Activated naive CD4-positive, alpha-beta T cell treated with anti-CD3 and anti-CD28 coated beads, Interleukin-2, amount 50 U/mL, for 24 hours (primary cell): ENCODE data around the gene GGA2.
"Not testable (repeated sequence)": the region's sequence is repeated elsewhere in the genome, so short reads cannot be mapped to it uniquely, and the experiment has no call there.

ENCODE experiments used
- H3K27ac Mint-ChIP-seq: one replicate; pipeline ENCODE4 v1.8.0; 2021; ENCODE audit warnings: mild to moderate bottlenecking, mixed read lengths
- H3K27me3 Mint-ChIP-seq: one replicate; pipeline ENCODE4 v1.8.0; 2021; ENCODE audit warnings: mixed read lengths
- H3K36me3 Mint-ChIP-seq: one replicate; pipeline ENCODE4 v1.8.0; 2021; ENCODE audit warnings: mixed read lengths
- H3K4me1 Mint-ChIP-seq: one replicate; pipeline ENCODE4 v1.8.0; 2021; ENCODE audit warnings: mixed read lengths
- H3K4me3 Mint-ChIP-seq: one replicate; pipeline ENCODE4 v1.8.0; 2021; ENCODE audit warnings: mild to moderate bottlenecking, mixed read lengths
- H3K9me3 Mint-ChIP-seq: one replicate; pipeline ENCODE4 v1.8.0; 2021; ENCODE audit warnings: mixed read lengths

GGA2 gene

GRCh38 chr16:23512168-23512695 is 1.9 kb upstream of the GGA2 start:
- no peaks in the 10 kb centered on the region for H3K9me3 Mint-ChIP-seq
- no peaks in the 10 kb centered on the region for H3K27me3 Mint-ChIP-seq
- peak overlapping the region; percentile 42 for H3K27ac Mint-ChIP-seq
- peaks cover 4% of the 10 kb centered on the region for H3K36me3 Mint-ChIP-seq
- peaks cover 41% of the 10 kb centered on the region for H3K4me1 Mint-ChIP-seq
- H3K4me3 Mint-ChIP-seq, result no peak overlapping the region

- Mint-ChIP-seq H3K36me3 (peaks cover 4% of the 10 kb centered on the region), H3K9me3 (no peaks in the 10 kb centered on the region), H3K4me3 (peak overlapping the region; percentile 91), H3K27me3 (no peaks in the 10 kb centered on the region), H3K27ac (peak overlapping the region; percentile 42), H3K4me1 (peaks cover 45% of the 10 kb centered on the region)
These were observed 1.4 kb upstream of the GGA2 start for GRCh38 chr16:23511731-23512130.

- Mint-ChIP-seq H3K4me3 (peak overlapping the region; percentile 91), H3K4me1 (peaks cover 49% of the 10 kb centered on the region)
- not testable (repeated sequence) for H3K27ac Mint-ChIP-seq, H3K9me3 Mint-ChIP-seq, H3K27me3 Mint-ChIP-seq, H3K36me3 Mint-ChIP-seq
These were observed 599 bp upstream of the GGA2 start for GRCh38 chr16:23510915-23511270.

GRCh38 chr16:23509782-23510163 is 521 bp downstream of the GGA2 start:
- peaks cover 4% of the 10 kb centered on the region for H3K36me3 Mint-ChIP-seq
- H3K27ac Mint-ChIP-seq, result peak overlapping the region; percentile 86
- peak overlapping the region; percentile 89 for H3K4me3 Mint-ChIP-seq
- H3K27me3 Mint-ChIP-seq, result no peaks in the 10 kb centered on the region
- peaks cover 48% of the 10 kb centered on the region for H3K4me1 Mint-ChIP-seq
- no peaks in the 10 kb centered on the region for H3K9me3 Mint-ChIP-seq

DNA sequence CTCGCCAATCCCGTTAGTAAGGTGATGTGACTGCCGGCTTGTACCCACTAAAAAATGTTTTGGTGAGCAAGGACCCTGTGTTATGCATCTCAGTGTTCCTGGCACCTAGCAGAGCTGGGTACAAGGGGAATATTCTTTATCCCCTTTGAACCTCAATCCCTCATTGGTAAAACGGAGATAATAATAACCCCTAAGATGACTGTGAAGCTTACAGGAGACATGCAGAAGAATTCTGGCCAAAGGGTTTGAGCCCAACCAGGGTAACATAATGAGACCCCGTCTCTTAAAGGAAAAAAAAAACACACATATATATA is 896 bp downstream of the GGA2 start:
- Mint-ChIP-seq H3K4me1 (peaks cover 48% of the 10 kb centered on the region), H3K27ac (peak overlapping the region; percentile 86), H3K9me3 (no peaks in the 10 kb centered on the region), H3K36me3 (peaks cover 4% of the 10 kb centered on the region), H3K4me3 (peak overlapping the region; percentile 89), H3K27me3 (no peaks in the 10 kb centered on the region)

DNA sequence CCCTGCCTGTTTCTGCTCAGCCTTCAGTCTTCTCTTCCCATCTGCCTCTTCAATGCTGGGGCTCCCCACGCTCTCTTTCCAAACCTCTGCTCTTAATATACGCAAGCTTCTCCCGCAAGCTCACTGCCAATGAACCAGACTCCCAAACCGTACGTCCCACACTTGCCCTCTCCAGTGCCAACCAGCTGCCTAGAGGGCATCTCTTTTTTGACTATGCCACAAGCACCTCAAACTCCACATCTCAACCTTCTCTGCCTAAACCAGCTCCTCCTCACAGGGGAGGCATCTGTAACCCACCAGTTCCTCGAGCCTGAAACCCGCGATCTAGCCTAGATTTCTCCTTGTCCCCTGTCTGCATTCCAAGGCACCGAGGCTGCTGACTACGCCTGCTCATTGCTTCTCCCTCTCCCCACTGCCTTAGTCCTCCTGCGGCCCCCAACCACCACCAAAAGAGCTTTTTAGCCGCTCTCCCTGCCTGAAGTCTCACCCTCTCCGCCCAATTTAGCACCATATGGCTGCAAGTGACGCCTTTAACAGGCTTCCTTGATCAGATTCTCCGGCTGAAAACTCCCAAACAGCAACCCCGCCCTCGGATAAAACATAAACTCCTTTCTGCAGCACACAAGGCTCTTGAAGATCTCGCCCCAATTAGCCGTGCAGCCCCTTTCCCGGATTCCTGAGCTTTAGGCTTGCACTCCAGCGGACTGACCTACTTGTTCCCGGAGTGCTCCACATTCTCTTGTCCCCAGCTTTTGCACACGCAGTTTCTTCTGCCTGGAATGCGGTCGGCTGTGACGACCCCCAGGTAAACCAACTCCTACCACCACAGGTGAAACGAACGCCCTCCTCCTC is 1.5 kb downstream of the GGA2 start:
- peaks cover 4% of the 10 kb centered on the region for H3K36me3 Mint-ChIP-seq
- no peaks in the 10 kb centered on the region for H3K27me3 Mint-ChIP-seq
- peak overlapping the region; percentile 89 for H3K4me3 Mint-ChIP-seq
- no peaks in the 10 kb centered on the region for H3K9me3 Mint-ChIP-seq
- peaks cover 52% of the 10 kb centered on the region for H3K4me1 Mint-ChIP-seq
- H3K27ac Mint-ChIP-seq, result peak overlapping the region; percentile 86

DNA sequence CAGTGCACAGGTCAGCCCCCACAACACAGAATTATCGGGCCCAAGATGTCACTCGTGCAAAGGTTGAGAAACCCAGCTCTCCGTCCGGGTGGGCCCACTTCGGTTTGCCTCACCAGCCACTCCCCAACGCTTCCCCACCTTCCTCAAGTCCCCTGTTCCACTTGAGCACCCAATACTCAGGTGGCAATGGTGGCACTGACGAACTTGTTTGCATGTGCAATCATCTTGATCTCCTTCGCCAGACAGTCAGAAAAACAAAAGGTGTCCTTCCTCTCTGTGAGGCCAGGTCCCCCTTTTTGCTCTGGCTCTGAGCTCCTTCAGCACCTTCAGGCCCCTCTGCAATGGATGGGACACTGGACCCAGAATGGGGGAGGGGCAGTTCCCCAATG is 3.7 kb downstream of the GGA2 start:
- H3K4me3 Mint-ChIP-seq, result no peak overlapping the region
- H3K27me3 Mint-ChIP-seq, result no peaks in the 10 kb centered on the region
- peaks cover 4% of the 10 kb centered on the region for H3K36me3 Mint-ChIP-seq
- no peak overlapping the region for H3K27ac Mint-ChIP-seq
- peaks cover 66% of the 10 kb centered on the region for H3K4me1 Mint-ChIP-seq
- no peaks in the 10 kb centered on the region for H3K9me3 Mint-ChIP-seq

DNA sequence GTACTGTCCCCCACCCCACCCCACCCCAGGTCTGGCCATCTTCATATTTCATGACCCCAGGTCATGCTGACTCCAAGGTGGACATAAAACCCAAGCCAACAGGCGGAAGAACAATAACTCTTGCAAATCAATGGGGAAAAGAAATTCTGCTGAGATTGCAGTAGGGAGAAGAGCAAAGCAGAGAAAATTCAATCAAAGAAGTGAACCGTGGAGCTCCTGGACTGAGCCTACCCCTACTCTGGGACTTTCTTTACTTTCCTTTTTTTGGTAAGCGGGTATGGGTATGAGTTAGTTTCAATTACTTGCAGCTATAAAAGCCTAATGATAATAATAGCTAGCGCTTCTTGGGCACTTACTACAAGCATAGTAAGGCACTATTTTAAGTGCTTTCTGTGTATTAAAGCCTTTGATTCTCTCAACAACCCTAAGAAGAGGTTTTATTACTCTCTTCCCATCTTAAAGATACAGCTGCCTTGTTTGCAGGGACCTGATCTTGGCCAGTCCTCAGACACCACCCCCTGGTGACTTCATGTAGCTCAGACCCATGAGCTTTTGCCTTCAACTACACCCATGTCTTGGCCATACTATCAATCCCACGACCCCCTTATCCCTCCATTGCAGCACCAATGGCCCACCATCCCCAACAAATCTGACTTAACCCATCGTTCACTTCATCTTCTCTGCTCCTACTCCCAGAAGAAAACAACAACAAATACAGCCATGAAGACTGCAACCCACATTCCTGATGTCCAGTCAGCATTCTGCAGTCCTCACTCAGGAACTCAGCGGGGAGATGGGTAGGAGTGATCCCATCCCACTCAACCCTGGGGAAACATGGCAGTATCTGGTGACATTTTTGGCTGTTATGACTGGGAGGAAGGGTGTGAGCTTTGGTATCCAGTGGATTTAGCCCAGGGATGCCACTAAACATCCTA is 4.4 kb downstream of the GGA2 start:
- H3K4me1 Mint-ChIP-seq, result peaks cover 72% of the 10 kb centered on the region
- H3K4me3 Mint-ChIP-seq, result peak overlapping the region; percentile 8
- peaks cover 4% of the 10 kb centered on the region for H3K36me3 Mint-ChIP-seq
- H3K27ac Mint-ChIP-seq, result no peak overlapping the region
- no peaks in the 10 kb centered on the region for H3K9me3 Mint-ChIP-seq
- no peaks in the 10 kb centered on the region for H3K27me3 Mint-ChIP-seq

GRCh38 chr16:23505180-23505665 is 5.1 kb downstream of the GGA2 start:
- no peak overlapping the region for H3K27ac Mint-ChIP-seq

DNA sequence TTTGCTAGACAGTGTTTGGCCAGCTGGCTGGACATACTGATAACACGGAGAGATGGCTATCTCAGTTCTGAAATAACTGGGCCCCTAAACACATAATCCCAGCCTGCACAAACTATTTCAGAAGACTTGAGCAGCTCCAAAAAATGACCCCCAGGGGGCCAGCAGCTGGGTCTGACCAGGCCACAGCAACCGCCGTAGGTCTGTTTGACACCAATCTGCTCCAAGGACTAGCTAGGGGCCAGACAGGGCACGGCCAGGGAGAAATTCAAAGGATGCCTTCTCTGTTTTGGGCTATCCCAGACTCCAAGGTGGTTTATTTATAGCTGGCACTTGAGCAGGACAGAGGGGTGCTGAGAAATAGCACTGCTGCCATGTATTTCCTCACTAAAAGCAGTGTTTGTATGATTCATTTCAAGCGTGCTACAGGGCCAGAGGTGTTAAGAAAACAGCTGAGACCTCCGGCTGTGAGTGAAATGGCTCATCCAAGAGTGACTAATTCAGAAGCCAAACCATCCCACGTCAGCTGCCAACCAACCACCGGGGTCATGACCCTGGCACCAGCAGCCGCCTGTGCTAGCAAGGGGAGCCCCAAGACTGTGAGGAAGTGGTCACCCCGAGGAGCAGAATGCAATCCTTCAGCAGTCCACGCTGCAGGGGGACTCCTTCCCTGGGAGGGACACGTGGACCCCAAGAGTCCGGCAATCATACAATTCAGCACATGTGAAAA is 5.7 kb downstream of the GGA2 start:
- Mint-ChIP-seq H3K4me3 (peak overlapping the region; percentile 36), H3K27ac (no peak overlapping the region), H3K4me1 (peaks cover 79% of the 10 kb centered on the region), H3K36me3 (peaks cover 4% of the 10 kb centered on the region), H3K27me3 (no peaks in the 10 kb centered on the region), H3K9me3 (no peaks in the 10 kb centered on the region)

More at GRCh38 chr16:23505180-23505665, 5.1 kb downstream of the GGA2 start:
- peaks cover 4% of the 10 kb centered on the region for H3K36me3 Mint-ChIP-seq
- H3K4me1 Mint-ChIP-seq, result peaks cover 75% of the 10 kb centered on the region
- H3K9me3 Mint-ChIP-seq, result no peaks in the 10 kb centered on the region
- H3K27me3 Mint-ChIP-seq, result no peaks in the 10 kb centered on the region
- peak overlapping the region; percentile 36 for H3K4me3 Mint-ChIP-seq

GRCh38 chr16:23504076-23504452 is 6.2 kb downstream of the GGA2 start:
- no peaks in the 10 kb centered on the region for H3K27me3 Mint-ChIP-seq
- H3K4me3 Mint-ChIP-seq, result no peak overlapping the region
- H3K4me1 Mint-ChIP-seq, result peaks cover 74% of the 10 kb centered on the region
- H3K36me3 Mint-ChIP-seq, result peaks cover 4% of the 10 kb centered on the region
- H3K27ac Mint-ChIP-seq, result no peak overlapping the region
- no peaks in the 10 kb centered on the region for H3K9me3 Mint-ChIP-seq

DNA sequence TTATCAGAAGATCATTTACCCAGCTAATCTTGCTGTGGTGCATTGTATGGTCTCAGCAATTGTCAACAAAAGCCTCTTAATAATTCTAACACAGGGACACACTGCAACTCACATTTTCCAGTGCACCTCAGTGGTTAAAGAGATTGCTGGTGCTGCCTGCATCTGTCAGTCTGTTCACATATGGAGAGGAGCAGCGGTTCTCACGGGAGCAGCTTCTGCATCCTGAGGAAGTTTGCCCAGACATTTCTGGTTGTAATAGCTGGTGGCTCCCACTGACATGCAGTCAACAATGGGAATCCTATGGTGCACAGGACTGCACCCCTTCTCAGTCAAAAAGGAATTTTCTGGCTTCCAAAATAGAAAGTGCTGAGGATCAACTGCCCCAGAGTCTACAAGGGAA is 7.8 kb downstream of the GGA2 start:
- no peaks in the 10 kb centered on the region for H3K27me3 Mint-ChIP-seq
- H3K9me3 Mint-ChIP-seq, result no peaks in the 10 kb centered on the region
- peaks cover 75% of the 10 kb centered on the region for H3K4me1 Mint-ChIP-seq
- H3K36me3 Mint-ChIP-seq, result no peaks in the 10 kb centered on the region
- H3K4me3 Mint-ChIP-seq, result no peak overlapping the region
- H3K27ac Mint-ChIP-seq, result no peak overlapping the region

DNA sequence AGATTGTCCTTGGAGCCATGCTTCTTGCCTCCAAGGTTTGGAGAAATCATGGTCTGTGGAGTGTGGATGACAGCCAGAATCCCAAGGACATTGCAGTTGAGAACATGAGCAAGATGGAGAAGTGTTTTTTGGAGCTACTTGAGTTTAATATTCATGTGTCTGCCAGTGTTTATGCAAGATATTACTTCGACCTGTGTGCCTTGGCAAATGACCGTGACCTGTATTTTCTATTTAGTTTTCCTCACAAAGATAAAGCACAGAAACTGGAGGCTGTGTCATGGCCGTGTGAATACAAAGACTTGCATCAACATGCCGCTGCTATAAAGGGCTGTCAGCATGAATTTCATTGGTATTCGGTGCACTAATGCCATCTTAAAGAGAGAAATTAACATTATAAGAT is 9.0 kb downstream of the GGA2 start:
- Mint-ChIP-seq H3K27me3 (no peaks in the 10 kb centered on the region), H3K9me3 (no peaks in the 10 kb centered on the region)

DNA sequence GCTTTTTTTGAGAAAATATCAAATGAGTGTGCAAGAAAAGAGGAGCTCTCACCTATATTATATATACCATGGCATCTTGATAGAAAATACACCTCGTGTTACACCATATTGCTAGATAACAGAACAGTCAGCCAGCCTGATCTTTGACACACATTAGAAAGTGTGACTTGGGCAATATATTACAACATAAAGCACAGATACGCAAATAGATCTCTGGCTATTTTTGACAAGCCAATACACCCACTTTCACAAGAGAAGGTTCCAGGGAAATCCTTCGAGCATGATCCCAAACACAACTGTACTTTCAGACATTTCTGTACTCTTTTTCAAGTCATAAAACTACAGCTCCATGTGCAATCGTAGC is 9.4 kb downstream of the GGA2 start:
- Mint-ChIP-seq H3K9me3 (no peaks in the 10 kb centered on the region), H3K27me3 (no peaks in the 10 kb centered on the region), H3K27ac (no peak overlapping the region), H3K36me3 (peaks cover 4% of the 10 kb centered on the region), H3K4me1 (peaks cover 67% of the 10 kb centered on the region), H3K4me3 (no peak overlapping the region)

More for the DNA sequence above, 9.0 kb downstream of the GGA2 start:
- Mint-ChIP-seq H3K4me1 (peaks cover 72% of the 10 kb centered on the region), H3K27ac (no peak overlapping the region), H3K4me3 (no peak overlapping the region), H3K36me3 (peaks cover 4% of the 10 kb centered on the region)

DNA sequence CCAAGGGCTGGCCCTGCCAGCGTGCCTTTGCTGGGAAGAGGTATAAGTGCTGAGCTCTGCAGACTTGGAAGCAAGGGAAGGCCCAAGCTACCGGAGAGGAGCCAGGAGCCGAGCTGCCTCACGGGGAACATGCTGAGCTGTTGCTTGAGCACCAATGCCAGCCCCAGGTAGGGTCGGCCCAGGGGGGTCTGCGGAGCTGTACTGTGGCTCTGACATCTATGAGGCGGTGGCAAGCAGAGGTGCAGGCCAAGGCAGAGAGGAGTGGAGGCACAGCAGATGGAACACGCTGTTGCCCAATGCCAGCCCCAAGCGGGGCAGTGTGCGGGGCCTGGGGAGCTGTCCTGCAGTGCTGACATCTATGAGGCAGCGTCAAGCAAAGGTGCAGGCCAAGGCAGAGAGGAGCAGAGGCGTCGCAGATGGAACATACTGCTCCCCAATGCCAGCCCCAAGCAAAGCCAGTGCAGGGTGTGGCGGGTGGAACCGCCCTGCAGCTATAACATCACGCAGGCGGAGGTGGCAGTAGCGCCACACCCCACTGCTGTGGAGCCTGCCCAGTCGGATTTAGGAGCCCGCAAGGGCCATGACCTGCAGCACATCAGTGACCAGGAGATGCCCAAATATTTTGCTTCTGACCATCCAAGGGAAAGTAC is 10.0 kb downstream of the GGA2 start:
- Mint-ChIP-seq H3K4me3 (no peak overlapping the region), H3K9me3 (no peaks in the 10 kb centered on the region), H3K27me3 (no peaks in the 10 kb centered on the region), H3K36me3 (peaks cover 4% of the 10 kb centered on the region), H3K4me1 (peaks cover 62% of the 10 kb centered on the region), H3K27ac (no peak overlapping the region)
